GM19324 (cell line): ENCODE measurements around the gene NRP2.

ENCODE experiments used
- ATAC-seq: cut with Tn5 transposase; IDR thresholded peaks from one replicate; pipeline ENCODE4 v1.9.1; 2021; ENCODE audit warnings: mild to moderate bottlenecking, moderate library complexity; ENCODE audit not compliant: unreplicated experiment, low FRiP score

NRP2 gene

GRCh38 chr2:205797866-205798265, 115.6 kb downstream of the NRP2 start:
- no peak for ATAC-seq

- no peak for ATAC-seq
Measured at GRCh38 chr2:205800224-205800623, 117.9 kb downstream of the NRP2 start.

- ATAC-seq = no peak
Measured at GRCh38 chr2:205800773-205801172, 118.5 kb downstream of the NRP2 start.

- ATAC-seq = no peak
Measured at GRCh38 chr2:205802065-205802464, 119.8 kb downstream of the NRP2 start.

GRCh38 chr2:205802941-205803340, 120.6 kb downstream of the NRP2 start:
- ATAC-seq = no peak

- no peak for ATAC-seq
Measured at GRCh38 chr2:205803500-205803899, 121.2 kb downstream of the NRP2 start.

GRCh38 chr2:205805136-205805535, 122.8 kb downstream of the NRP2 start:
- ATAC-seq = no peak

- no peak for ATAC-seq
Measured at GRCh38 chr2:205806143-205806905, 124.0 kb downstream of the NRP2 start.

- ATAC-seq = no peak
Measured at GRCh38 chr2:205807229-205807628, 124.9 kb downstream of the NRP2 start.

- ATAC-seq = no peak
Measured at GRCh38 chr2:205807758-205808157, 125.5 kb downstream of the NRP2 start.

GRCh38 chr2:205808486-205809121, 126.3 kb downstream of the NRP2 start:
- no peak for ATAC-seq

- no peak for ATAC-seq
Measured at GRCh38 chr2:205811387-205811786, 129.1 kb downstream of the NRP2 start.

- no peak for ATAC-seq
Measured at GRCh38 chr2:205814039-205814364, 131.7 kb downstream of the NRP2 start.

- ATAC-seq = no peak
Measured at GRCh38 chr2:205815673-205816072, 133.4 kb downstream of the NRP2 start.

- ATAC-seq = no peak
Measured at GRCh38 chr2:205816268-205816667, 134.0 kb downstream of the NRP2 start.

GRCh38 chr2:205822579-205822978, 140.3 kb downstream of the NRP2 start:
- no peak for ATAC-seq

GRCh38 chr2:205827809-205828365, 145.6 kb downstream of the NRP2 start:
- ATAC-seq = no peak

GRCh38 chr2:205833864-205834263, 151.6 kb downstream of the NRP2 start:
- ATAC-seq = no peak

- ATAC-seq = no peak
Measured at GRCh38 chr2:205834796-205835195, 152.5 kb downstream of the NRP2 start.

- no peak for ATAC-seq
Measured at GRCh38 chr2:205835251-205835791, 153.0 kb downstream of the NRP2 start.

- no peak for ATAC-seq
Measured at GRCh38 chr2:205835923-205836322, 153.6 kb downstream of the NRP2 start.
